Stimulated activated effector memory CD8-positive, alpha-beta T cell treated with anti-CD3 and anti-CD28 coated beads, Interleukin-12 subunit alpha, Interleukin-12 subunit beta, amount 100 ng/mL, for 72 hours (primary cell): ENCODE measurements around the gene FUS.
A peak's percentile ranks its signal among the peaks of the same experiment; 100 is the strongest.
"Not testable (repeated sequence)": the region's sequence is repeated elsewhere in the genome, so short reads cannot be mapped to it uniquely, and the experiment has no call there.

Source experiments
- ATAC-seq: fragments of 150-1000 bp; cut with Tn5 transposase; 2 replicates; pipeline ENCODE4 v1.10.0; 2021
- DNase-seq, 2 donors: peaks; one replicate each; pipeline ENCODE4 v3.0.0; 2021 to 2022; ENCODE audit warnings: low spot score in 2 of 2
- H3K27ac Mint-ChIP-seq: one replicate; pipeline ENCODE4 v1.8.0; 2022; ENCODE audit warnings: mild to moderate bottlenecking, mixed read lengths
- H3K36me3 Mint-ChIP-seq: one replicate; pipeline ENCODE4 v1.8.0; 2022; ENCODE audit warnings: mild to moderate bottlenecking, mixed read lengths
- H3K4me1 Mint-ChIP-seq: one replicate; pipeline ENCODE4 v1.8.0; 2022; ENCODE audit warnings: mixed read lengths
- H3K4me3 Mint-ChIP-seq: one replicate; pipeline ENCODE4 v1.8.0; 2022; ENCODE audit warnings: mild to moderate bottlenecking, mixed read lengths
- H3K9me3 Mint-ChIP-seq: one replicate; pipeline ENCODE4 v1.8.0; 2022; ENCODE audit warnings: mixed read lengths

The FUS gene

DNA sequence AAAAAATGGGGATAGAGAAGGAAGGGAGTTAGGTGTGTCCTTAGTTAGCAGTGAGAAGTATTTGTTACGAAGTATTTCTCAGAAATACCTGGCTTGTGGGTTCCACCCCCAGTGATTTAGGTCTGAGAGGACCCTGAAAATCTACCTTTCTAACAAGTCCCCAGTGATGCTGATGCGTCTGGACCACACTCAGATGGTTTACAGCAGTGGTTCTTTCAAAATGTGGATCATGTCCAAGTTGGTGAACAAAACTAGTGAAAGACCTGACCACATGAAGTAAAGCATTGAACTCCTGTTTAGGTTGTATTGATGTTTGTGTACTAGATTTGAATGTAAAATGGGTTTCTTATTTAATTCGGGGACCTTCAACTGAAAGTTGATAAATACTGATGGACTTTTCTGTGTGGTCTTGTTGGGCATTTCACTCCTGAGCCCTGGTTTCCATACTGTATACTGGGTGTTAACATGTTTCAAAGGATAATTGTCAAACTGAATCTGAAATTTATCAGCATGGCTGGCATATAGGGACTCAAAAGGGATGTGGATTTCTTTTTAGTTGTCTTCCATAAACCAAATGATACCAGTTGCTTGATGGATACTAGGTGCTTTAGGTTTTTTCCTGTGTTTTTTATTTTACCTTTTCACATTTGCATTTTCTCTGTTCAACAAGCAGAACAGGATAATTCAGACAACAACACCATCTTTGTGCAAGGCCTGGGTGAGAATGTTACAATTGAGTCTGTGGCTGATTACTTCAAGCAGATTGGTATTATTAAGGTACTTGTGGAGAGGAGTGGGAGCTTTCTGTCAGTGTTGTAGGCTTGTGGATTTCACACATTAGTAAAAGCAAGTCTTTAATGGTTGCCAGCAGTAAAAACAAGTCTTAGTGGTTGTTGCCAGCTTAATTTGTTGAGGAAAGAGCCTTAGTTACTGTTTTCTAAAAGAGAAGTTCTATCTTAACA lies 8.8 kb downstream of the FUS start:
- Mint-ChIP-seq H3K4me1 (peaks cover 93% of the 10 kb centered on the region), H3K9me3 (no peaks in the 10 kb centered on the region), H3K27ac (peak overlapping the region; percentile 100), H3K36me3 (peaks cover 100% of the 10 kb centered on the region), H3K4me3 (peak overlapping the region; percentile 19)
- DNase-seq = no peak
- ATAC-seq = no peak

DNA sequence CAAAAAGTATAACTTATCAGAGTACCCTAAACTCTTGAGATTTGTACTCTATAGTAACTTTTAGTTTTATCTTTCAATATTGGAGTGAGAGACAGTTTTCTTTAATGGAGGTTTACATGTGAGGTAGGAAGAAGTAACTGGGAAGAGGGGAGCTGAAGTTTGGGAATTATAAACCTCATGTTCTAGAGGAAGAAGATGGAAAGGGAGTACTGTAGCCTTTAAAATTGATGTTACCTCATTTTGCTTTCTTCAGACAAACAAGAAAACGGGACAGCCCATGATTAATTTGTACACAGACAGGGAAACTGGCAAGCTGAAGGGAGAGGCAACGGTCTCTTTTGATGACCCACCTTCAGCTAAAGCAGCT lies 9.5 kb downstream of the FUS start:
- H3K27ac Mint-ChIP-seq = peak overlapping the region; percentile 100
- peaks cover 93% of the 10 kb centered on the region for H3K4me1 Mint-ChIP-seq
- H3K9me3 Mint-ChIP-seq = no peaks in the 10 kb centered on the region
- ATAC-seq (no peak), DNase-seq (no peak)
- H3K36me3 Mint-ChIP-seq = peaks cover 100% of the 10 kb centered on the region
- H3K4me3 Mint-ChIP-seq = peak overlapping the region; percentile 19

DNA sequence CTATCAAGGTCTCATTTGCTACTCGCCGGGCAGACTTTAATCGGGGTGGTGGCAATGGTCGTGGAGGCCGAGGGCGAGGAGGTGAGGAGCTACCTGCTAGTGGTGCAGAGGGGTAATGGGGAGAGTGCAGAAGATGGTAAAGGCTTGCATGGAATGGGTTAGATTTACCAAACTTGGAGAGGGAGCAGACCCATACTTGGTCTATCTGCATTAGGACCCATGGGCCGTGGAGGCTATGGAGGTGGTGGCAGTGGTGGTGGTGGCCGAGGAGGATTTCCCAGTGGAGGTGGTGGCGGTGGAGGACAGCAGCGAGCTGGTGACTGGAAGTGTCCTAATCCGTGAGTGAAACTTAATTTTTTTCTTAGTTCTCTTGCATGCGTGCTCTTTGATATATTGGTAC lies 10.1 kb downstream of the FUS start:
- H3K4me3 Mint-ChIP-seq = peak overlapping the region; percentile 19
- no peak for ATAC-seq
- H3K36me3 Mint-ChIP-seq = peaks cover 100% of the 10 kb centered on the region
- H3K27ac Mint-ChIP-seq = peak overlapping the region; percentile 100
- DNase-seq = no peak
- H3K9me3 Mint-ChIP-seq = no peaks in the 10 kb centered on the region
- peaks cover 86% of the 10 kb centered on the region for H3K4me1 Mint-ChIP-seq

DNA sequence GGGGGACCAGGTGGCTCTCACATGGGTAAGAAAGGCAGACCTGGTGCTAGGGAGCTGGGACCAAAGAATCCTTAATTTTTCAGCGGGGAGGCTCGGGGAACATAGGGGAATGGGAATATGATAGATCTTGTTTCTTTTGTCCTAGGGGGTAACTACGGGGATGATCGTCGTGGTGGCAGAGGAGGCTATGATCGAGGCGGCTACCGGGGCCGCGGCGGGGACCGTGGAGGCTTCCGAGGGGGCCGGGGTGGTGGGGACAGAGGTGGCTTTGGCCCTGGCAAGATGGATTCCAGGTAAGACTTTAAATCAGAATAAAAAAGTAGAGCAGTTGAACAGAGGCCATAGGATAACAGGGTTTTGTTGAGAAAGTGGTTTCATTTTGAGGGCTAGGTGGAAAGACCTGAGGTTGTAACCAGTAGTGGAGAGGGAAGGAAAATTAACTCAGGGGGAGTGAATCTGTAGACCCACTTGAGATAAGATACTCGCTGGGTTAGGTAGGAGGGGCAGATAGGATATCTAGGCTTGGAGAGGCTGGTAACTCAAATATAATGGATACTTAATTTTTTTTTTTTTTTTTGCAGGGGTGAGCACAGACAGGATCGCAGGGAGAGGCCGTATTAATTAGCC lies 11.0 kb downstream of the FUS start:
- no peak overlapping the region for H3K4me3 Mint-ChIP-seq
- no peak for DNase-seq
- peaks cover 79% of the 10 kb centered on the region for H3K4me1 Mint-ChIP-seq
- no peaks in the 10 kb centered on the region for H3K9me3 Mint-ChIP-seq
- peak overlapping the region; percentile 100 for H3K27ac Mint-ChIP-seq
- peaks cover 100% of the 10 kb centered on the region for H3K36me3 Mint-ChIP-seq
- no peak for ATAC-seq

DNA sequence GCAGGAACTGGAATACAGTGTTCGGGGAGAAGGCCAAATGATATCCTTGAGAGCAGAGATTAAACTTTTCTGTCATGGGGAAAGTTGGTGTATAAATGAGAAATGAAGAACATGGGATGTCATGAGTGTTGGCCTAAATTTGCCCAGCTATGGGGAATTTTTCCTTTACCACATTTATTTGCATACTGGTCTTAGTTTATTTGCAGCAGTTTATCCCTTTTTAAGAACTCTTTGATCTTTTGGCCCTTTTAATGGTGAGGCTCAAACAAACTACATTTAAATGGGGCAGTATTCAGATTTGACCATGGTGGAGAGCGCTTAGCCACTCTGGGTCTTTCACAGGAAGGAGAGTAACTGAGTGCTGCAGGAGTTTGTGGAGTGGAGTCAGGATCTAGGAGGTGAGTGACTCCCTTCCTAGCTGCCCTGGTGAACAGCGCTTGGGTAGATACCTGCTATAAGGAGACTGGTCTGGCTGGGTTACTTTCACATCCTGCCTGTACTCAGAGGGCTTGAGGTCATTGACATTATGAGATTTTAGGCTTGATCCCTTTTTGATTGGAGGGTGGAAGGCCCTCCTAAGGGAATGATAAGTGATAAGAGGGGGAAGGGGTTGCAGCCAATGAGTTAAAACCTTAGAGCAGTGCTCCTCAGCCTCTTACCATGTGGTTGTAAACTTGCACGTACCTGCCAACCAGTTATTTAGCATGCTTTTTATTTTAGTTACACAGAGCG lies 11.9 kb downstream of the FUS start:
- Mint-ChIP-seq H3K4me1 (peaks cover 74% of the 10 kb centered on the region), H3K36me3 (peaks cover 100% of the 10 kb centered on the region), H3K27ac (peak overlapping the region; percentile 100), H3K4me3 (no peak overlapping the region), H3K9me3 (no peaks in the 10 kb centered on the region)
- no peak for ATAC-seq
- no peak for DNase-seq

DNA sequence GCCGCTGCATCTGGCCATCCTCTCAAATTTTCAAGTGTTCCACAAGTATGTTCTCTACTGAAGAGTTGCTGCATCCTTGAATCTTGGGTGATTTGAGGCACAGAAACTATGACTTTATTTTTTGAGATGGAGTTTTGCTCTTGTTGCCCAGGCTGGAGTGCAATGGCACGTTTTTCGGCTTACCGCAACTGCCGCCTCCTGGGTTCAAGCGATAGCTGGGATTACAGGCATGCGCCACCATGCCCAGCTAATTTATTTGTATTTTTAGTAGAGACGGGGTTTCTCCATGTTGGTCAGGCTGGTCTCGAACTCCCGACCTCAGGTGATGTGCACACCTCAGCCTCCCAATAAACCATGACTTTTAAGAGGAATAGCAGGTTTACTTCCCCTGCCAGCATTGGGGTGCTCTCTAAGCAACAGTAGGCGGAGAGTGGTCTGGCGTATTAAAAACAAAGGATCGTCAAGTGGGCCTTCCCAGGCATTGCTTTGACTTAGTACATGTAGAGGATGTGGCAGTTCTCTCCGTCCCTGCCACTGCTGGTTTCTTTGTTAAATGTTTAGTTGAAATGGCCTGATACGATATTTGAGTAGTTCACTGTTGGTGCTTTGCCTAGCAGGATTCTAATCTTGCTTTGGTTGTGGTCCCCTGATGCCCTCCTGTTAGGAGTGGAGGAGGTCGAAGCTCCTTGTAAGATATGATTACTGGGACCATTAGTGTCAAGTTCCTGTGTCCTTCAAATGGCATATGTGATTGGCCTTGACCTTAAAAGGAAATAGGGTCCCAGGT lies 13.1 kb downstream of the FUS start:
- Mint-ChIP-seq H3K4me1 (peaks cover 63% of the 10 kb centered on the region), H3K27ac (peak overlapping the region; percentile 50), H3K9me3 (no peaks in the 10 kb centered on the region), H3K36me3 (peaks cover 100% of the 10 kb centered on the region), H3K4me3 (no peak overlapping the region)
- no peak for ATAC-seq
- no peak for DNase-seq

DNA sequence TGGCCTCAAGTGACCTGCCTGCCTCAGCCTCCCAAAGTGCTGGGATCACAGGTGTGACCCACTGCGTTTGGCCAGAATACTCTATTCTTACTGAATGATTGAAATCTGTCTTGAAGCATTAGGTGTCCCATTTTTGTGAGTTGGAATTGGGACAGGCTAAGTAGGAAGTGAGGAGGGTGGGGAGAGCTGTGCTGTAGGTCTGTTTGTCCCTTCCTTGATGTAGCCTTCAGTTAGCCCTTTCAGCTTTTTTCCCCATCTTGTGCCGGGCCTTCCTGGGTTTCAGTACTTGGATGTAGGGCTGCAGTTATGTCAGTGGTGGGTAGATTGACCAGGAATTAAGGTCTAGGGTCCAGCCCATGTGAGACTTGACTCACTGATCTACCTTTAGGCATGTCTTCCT lies 13.9 kb downstream of the FUS start:
- Mint-ChIP-seq H3K36me3 (peaks cover 98% of the 10 kb centered on the region), H3K27ac (peak overlapping the region; percentile 50), H3K4me3 (no peak overlapping the region), H3K9me3 (no peaks in the 10 kb centered on the region), H3K4me1 (peaks cover 62% of the 10 kb centered on the region)
- no peak for DNase-seq
- ATAC-seq = no peak

DNA sequence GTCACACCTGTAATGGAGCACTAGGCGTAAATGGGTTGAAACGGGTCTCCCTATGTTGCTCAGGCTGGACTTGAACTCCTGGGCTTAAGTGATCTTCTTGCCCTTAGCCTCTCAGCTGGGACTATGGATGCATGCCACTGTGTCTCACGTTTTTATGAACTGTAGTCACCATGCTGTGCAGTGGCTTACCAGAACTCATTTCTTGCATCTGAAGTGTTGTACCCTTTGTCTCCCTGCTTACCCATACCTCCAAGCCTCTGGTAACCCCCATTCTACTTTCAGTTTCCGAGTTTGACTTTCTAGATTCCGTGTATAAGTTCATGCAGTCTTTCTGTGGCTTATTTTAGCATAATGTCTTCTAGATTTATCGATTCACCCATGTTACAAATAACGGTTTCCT lies 15.0 kb downstream of the FUS start:
- no peak for DNase-seq
- Mint-ChIP-seq H3K27ac (no peak overlapping the region), H3K4me3 (no peak overlapping the region), H3K36me3 (peaks cover 92% of the 10 kb centered on the region), H3K4me1 (peaks cover 62% of the 10 kb centered on the region), H3K9me3 (no peaks in the 10 kb centered on the region)
- peak; percentile 62 for ATAC-seq

DNA sequence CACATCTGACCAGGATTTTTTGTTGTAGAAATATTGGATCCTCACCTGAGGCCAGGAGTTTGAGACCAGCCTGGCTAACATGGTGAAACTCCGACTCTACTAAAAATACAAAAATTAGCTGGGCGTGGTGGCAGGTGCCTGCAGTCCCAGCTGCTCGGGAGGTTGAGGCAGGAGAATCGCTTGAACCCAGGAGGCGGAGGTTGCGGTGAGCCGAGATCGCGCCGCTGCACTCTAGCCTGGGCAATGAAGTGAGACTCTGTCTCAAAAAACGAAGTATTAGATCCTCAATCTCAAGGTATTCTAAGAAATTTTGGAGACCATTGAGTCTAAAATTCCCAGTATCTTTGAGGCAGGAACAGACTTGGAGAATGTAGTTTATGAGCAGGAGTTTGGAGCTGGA lies 15.9 kb downstream of the FUS start:
- Mint-ChIP-seq H3K4me1 (peaks cover 58% of the 10 kb centered on the region), H3K36me3 (peaks cover 92% of the 10 kb centered on the region)
- H3K4me3 Mint-ChIP-seq, H3K27ac Mint-ChIP-seq, ATAC-seq, DNase-seq, H3K9me3 Mint-ChIP-seq: not testable (repeated sequence)

DNA sequence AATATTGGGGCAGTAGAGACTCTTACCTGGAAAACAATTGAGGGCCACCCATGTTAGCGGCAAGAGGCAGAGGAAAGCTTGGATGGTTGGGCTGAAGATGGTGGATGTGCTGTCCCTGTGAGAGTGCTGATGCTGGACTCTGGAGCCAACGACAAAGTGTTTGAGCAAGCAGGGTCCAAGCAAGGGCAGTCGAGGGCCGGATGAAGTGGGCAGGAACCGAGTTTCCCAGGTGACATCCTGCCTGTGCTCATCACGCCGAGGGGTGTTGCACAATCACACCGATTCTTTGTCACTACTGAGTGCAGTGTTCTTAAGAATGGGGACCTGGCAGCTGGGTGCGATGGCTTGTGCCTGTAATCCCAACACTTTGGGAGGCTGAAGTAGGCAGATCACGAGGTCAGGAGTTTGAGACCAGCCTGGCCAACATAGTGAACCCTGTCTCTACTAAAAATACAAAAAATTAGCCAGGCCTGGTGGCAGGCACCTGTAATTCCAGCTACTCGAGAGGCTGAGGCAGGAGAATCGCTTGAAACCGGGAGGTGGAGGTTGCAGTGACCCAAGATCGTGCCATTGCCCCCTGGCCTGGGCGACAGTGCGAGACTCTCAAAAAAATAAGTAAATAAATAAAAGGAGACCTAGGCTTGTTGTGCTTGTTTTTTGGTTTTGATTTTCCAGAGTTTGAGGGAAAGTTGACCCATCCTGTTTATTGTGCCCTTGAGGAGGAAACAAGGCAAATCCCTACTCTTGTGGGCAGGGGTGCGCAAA lies 16.6 kb downstream of the FUS start:
- Mint-ChIP-seq H3K36me3 (peaks cover 92% of the 10 kb centered on the region), H3K4me1 (peaks cover 58% of the 10 kb centered on the region), H3K9me3 (no peaks in the 10 kb centered on the region), H3K4me3 (no peak overlapping the region), H3K27ac (no peak overlapping the region)
- no peak for DNase-seq
- ATAC-seq = no peak

DNA sequence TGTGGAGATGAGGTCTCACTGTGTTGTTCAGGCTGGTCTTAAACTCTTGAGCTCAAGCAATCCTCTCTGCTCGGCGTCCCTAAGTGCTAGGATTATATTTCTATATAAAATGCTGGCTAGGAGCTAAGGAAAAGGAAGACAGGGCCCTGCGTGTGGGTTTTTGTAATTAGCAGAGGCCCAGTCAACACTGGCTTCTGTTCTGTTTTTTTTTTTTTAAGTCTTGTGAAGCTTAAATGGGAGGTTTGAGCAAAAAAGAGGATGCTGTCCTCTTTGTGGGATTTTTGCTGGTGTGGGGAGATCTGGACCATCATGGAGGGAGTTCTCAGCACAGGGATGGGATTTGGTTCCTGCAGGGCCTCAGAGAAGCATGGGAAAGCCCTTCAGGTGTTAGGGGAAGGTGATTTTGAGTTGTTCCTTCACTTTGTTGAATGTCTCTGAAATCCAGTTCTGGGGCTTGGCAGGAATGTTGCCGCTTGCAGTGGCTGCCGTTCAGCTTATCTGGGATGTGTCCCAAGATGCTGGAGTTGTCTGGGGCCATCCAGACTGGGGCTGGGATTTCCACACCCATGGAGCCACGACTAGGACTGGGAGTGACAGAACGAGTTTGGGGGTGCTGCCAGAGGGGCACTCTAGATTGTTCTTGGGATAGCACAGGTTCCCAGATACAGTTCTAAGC lies 18.4 kb downstream of the FUS start:
- ATAC-seq = no peak
- Mint-ChIP-seq H3K4me1 (peaks cover 59% of the 10 kb centered on the region), H3K36me3 (peaks cover 85% of the 10 kb centered on the region), H3K4me3 (no peak overlapping the region), H3K9me3 (no peaks in the 10 kb centered on the region), H3K27ac (peak overlapping the region; percentile 44)
- DNase-seq = no peak

DNA sequence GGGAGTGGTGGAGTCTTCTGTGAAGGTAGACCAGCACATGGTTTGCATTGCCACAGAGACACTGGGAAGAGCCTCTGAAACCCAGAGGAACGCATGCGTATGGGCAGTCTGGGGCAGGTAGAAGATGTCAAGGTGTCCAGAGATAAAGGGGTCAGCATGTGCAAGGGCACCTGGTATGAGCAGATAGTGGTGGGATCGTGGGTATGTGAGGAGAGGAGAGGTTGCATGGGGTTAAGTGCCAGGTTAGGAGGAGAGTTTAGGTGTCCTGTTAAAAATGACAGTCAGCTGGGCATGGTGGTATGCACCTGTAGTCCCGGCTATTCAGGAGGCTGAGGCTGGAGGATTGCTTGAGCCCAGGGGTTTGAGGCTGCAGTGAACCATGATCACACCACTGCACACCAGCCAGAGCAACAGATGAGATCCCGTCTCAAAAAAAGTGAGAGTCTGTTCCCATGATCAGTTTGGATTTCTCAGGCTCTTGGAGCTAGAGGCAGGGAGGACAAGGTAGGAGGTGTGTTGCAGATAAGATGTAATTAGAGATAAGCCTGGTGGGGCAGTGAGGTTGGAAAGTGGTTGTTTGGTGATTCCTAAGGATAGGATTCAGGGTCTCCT lies 19.6 kb downstream of the FUS start:
- Mint-ChIP-seq H3K4me3 (no peak overlapping the region), H3K36me3 (peaks cover 73% of the 10 kb centered on the region), H3K9me3 (no peaks in the 10 kb centered on the region), H3K27ac (peak overlapping the region; percentile 0), H3K4me1 (peaks cover 54% of the 10 kb centered on the region)
- DNase-seq (no peak), ATAC-seq (no peak)

DNA sequence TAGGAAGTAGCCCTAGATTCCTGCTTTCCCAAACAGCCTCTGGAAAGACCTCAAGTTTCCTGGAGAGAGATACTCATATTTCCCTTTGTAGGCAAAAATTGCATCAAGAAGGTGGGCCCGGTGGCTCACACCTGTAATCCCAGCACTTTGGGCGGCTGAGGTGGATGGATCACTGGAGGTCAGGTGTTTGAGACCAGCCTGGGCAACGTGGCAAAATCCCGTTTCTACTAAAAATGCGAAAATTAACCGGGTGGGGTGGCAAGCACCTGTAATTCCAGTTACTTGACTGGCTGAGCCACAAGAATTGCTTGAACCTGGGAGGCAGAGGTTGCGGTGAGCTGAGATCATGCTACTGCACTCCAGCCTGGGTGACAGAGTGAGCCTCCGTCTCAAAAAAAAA lies 20.2 kb downstream of the FUS start:
- ATAC-seq, H3K4me3 Mint-ChIP-seq, DNase-seq, H3K9me3 Mint-ChIP-seq: not testable (repeated sequence)
- Mint-ChIP-seq H3K4me1 (peaks cover 58% of the 10 kb centered on the region), H3K27ac (peak overlapping the region; percentile 0), H3K36me3 (peaks cover 67% of the 10 kb centered on the region)
